ENCODE results near the gene KLHL7.
"Not testable (repeated sequence)": the region's sequence is repeated elsewhere in the genome, so short reads cannot be mapped to it uniquely, and the experiment has no call there.

KLHL7 gene

DNA sequence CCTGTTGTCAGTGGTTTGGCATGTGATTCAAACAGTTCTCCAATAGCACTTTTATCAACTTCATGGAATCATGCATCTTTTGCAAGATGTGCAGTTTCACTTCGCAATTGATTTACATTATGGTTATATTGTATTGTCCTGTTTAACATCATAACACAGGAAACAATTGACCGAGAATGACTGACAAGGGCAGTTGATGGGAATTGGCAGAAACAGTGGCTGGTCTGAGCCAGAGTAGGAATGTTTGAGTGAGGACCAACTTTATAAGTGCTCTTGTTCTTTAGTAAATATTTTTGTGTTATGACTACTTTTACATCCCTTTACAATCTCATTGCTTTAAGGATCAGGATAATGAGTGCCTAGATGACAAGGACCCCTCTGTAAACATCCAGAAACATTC lies 2.2 kb downstream of the KLHL7 start:
- no peak for DNase-seq (ENCODE audit: low read depth)

DNA sequence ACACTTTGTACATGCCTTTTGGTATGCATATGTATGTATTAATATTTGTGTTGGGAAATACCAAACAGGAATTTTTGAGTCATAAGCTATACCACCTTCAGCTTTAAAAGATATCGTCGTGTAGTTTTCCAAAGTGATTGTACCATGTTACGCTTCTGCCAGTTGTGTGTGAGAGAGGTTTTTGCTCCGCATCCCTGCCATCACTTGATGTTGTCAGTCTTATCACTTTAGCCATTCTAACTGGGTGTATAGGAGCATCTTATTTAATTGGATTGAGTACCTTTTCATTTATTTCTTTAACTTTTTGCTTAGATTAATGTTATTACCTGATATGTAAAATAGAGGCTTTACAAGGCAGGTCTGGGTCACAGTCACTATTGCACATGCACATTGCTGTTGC lies 3.4 kb downstream of the KLHL7 start:
- no peak for DNase-seq (ENCODE audit: low read depth)

DNA sequence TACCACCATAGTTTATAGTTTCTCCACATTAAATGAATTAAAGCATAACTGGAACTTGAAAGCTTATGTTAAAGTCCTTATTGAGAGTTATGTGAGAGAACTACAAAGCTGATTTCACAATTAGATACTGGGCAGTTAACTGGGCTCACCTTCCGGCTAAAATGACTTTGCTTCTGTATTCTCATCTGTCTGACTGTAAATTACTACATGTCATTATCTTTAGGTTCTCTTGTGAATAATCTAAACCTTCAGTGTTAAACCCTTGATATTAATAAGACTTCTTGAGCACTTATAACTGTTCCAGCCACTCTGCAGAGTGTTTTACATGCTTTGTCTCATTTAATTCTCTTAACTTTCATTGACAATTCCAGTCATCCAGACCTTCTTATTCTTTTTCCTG lies 3.9 kb downstream of the KLHL7 start:
- no peak for DNase-seq (ENCODE audit: low read depth)

DNA sequence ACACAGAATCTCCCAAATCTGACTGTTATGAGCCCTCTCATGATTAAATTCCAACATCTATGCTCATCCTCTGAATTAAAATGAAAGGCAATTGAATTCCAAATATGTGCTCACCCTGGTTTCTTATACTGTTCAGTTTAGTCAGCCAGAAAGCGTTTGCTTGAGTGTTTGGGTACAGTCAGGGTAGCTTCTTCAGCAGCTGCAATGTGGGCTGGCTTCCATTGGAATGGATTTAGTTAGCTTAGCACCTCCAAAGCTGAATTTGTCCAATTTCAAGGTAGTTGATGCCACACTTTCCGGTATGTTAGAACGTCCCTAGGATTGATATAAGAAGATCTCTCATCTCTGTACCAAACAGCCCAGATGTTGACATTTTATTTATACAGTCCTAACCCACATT lies 9.3 kb downstream of the KLHL7 start:
- peak; percentile 31 for DNase-seq (ENCODE audit: low read depth)

- no peak for DNase-seq (ENCODE audit: low read depth)
Measured at GRCh38 chr7:23115991-23116390, 10.4 kb downstream of the KLHL7 start.

GRCh38 chr7:23117841-23118240 lies 12.3 kb downstream of the KLHL7 start:
- DNase-seq (ENCODE audit: low read depth): no peak

DNA sequence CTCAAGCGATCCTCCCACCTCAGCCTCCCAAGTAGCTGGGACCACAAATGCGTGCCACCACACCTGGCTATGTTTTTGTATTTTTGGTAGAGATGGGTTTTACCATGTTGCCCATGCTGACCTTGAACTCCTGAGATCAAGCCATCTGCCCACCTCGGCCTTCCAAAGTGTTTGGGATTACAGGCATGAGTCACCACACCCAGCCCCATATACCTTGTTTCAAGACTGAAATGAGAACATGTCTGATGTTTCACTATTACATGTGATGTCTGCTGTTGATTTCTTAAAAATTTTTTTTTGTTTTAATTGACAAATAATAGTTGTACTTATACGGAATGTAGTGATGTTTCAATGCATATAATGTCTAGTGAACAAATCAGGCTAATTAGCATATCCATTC lies 14.5 kb downstream of the KLHL7 start:
- DNase-seq (ENCODE audit: low read depth): no peak

GRCh38 chr7:23121165-23121564 lies 15.6 kb downstream of the KLHL7 start:
- DNase-seq (ENCODE audit: low read depth): no peak

DNA sequence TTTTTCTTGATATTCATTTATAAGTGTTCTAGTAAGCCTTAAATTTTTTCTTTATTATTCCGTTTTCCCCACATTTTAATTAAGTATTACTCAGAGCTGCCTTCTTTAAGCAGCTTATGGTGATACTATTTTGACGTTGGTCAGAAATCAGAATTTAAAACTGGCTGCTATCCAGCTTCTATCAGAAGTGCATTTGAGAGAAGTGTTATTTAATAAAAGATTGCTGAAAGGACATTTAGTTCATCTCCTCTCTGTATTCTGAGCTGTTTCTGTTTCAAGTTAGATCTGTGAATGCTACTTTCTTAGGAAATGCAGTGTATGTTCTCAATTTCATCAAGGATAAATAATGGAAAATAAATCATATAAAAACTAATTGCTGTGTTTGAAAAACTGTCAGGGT lies 17.4 kb downstream of the KLHL7 start:
- no peak for DNase-seq (ENCODE audit: low read depth)

DNA sequence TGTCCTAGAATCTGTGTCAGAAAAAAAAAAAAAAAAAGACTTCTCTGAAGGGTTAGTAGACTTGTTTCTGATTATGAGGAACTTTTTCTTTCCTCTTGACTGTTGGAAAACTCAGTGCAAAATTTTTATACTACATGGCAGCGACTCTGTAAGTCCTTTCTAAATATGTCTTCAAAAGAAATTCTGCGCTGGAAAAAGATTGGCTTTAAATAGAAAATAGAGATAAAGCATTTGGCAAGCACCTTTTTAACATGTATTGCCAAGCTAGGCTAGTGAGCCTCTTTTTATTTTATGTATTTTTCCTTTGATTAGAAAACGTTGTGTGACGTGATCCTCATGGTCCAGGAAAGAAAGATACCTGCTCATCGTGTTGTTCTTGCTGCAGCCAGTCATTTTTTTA lies 17.9 kb downstream of the KLHL7 start:
- DNase-seq (ENCODE audit: low read depth): no peak

- no peak for DNase-seq (ENCODE audit: low read depth)
Measured at GRCh38 chr7:23129036-23129435, 23.5 kb downstream of the KLHL7 start.

DNA sequence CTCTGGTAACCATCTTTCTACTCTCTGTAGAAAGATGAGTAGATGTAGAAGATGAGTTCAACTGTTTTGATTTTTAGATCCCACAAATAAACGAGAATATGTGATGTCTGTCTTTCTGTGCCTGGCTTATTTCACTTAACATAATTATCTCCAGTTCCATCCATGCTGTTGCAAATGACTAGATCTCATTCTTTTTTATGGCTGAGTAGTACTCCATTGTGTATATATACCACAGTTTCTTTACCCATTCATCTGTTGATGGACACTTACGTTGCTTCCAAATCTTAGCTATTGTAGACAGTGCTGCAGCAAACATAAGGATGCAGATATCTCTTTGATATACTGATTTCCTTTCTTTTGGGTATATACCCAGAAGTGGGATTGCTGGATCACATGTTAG lies 26.2 kb downstream of the KLHL7 start:
- DNase-seq (ENCODE audit: low read depth): not testable (repeated sequence)

DNA sequence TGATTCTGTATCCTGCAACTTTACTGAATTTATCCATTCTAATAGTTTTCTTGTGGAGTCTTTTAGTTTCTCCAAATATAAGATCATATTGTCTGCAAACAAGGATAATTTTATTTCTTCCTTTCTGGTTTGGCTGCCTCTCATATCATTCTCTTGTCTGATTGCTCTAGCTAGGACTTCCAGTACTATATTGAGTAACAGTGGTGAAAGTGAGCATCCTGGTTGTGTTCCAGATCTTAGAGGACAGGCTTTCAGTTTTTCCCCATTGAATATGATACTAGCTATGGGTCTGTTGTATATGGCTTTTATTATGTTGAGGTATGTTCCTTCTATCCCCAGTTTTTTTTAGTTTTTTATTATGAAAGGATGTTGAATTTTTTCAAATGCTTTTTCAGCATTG lies 28.2 kb downstream of the KLHL7 start:
- no peak for DNase-seq (ENCODE audit: low read depth)

DNA sequence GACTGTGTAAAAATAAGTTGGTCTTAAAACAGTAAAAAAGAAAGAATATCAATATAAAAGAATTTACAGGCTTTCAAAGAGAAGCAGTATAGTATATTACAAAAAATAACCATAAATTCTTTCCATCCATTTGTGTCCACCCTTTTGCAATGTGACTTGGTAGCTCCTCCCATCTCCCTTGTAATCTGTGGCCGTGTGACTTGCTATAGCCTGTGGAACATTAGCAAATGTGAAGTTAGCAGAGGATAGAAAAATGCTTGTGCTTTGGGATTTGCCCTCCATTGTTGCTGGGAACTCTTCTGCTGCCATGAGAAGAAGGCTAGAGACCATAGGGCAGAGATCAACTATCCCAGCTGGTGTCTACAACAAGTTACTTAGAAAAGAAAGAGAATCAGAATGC lies 30.2 kb downstream of the KLHL7 start:
- DNase-seq (ENCODE audit: low read depth): no peak

DNA sequence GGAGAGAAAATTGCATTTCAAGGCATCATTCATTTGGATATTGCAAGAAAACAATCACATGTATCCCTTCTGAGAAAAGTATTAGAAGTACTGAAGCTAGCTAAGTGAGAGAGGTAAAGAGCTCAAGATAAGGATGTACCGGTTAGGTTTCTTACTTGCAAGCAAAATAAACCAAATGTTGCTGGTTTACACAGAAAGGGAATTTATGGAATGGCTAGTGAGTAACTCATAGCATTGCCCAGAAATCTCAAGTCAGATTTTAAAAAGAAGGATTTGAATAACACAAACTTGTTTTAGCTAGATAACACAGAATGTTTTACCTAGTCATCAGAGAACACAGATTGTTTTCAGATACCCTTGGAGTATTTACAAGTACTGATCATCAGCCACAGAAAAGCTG lies 30.6 kb downstream of the KLHL7 start:
- DNase-seq (ENCODE audit: low read depth): no peak

- no peak for DNase-seq (ENCODE audit: low read depth)
Measured at GRCh38 chr7:23157679-23158078, 52.1 kb downstream of the KLHL7 start.

GRCh38 chr7:23158546-23158945 lies 53.0 kb downstream of the KLHL7 start:
- no peak for DNase-seq (ENCODE audit: low read depth)

- DNase-seq (ENCODE audit: low read depth): no peak
Measured at GRCh38 chr7:23161482-23161881, 55.9 kb downstream of the KLHL7 start.

DNA sequence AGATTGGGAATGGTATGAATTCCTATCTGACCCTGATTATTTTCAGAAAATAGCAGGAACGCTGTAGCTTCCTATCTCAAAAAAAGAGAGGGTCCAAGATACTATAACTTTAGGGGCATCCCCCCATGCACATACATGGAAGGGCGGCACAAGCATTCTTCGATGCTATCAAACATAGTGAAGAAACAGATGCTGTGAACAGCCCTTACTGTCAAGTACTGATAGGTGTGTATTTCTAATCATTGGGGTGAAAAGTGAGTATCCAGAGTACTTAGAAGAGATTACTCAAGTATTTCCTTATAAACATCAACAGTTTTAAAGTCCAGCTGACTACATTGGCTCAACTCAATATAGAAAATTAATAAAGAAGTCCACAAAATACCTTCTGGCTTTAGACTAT lies 59.3 kb downstream of the KLHL7 start:
- no peak for DNase-seq (ENCODE audit: low read depth)

DNA sequence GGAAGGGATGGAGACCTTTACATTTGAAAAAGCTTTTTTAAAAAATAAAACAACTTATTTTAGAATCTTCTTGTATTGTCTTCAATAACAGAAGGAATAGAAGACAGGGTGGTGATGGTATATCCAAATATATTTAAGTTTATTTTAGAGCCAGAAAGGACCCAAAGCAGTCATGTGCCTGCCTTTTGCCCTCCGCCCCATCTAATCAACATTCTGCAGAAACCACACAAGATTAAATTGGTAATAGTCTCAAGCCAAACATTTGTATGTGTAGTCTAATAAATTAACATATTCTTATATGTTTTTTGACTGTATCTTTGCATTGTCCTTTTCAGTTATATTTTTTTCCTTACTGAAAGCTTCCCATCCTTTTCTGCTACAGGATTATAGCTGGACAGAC lies 59.7 kb downstream of the KLHL7 start:
- no peak for DNase-seq (ENCODE audit: low read depth)

DNA sequence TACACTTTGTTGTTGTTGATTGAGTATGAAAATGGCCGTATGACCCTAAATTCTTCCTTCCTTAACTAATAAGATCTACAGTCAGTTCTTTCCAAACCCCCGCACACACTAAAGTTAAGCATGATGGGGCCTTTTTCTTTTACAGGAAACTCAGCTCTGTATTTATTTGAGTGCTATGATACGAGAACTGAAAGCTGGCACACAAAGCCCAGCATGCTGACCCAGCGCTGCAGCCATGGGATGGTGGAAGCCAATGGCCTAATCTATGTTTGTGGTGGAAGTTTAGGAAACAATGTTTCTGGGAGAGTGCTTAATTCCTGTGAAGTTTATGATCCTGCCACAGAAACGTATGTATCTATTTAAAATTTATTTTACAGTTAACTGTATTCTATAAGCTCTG lies 62.1 kb downstream of the KLHL7 start:
- DNase-seq (ENCODE audit: low read depth): no peak

GRCh38 chr7:23168111-23168885 lies 62.7 kb downstream of the KLHL7 start:
- no peak for DNase-seq (ENCODE audit: low read depth)

DNA sequence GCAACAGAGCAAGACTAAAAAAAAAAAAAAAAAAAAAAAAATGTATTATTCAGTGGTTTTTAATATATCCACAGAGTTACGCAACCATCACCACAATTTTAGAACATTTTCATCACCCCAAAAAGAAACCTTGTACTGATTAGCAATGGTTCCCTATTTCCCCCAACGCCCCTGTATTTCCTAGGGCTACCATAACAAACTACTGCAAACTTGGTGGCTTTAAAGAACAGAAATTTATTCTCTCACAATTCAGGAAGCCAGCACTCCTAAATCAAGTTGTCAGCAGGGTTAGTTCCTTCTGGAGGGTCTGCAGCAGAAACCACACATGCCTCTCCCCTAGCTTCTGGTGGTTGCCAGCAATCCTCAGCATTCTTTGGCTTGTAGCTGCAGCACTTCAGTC lies 70.4 kb downstream of the KLHL7 start:
- no peak for DNase-seq (ENCODE audit: low read depth)
